HG03175 (cell line): ENCODE results near the gene TXNIP.

ENCODE experiments used
- ATAC-seq: cut with Tn5 transposase; IDR thresholded peaks from one replicate; pipeline ENCODE4 v1.9.1; 2021; ENCODE audit warnings: mild to moderate bottlenecking, moderate library complexity; ENCODE audit not compliant: unreplicated experiment

TXNIP gene

GRCh38 chr1:145986551-145986950, 9.8 kb downstream of the TXNIP start:
- ATAC-seq: no peak

- no peak for ATAC-seq
These were observed 10.6 kb downstream of the TXNIP start for GRCh38 chr1:145985502-145986439.

- no peak for ATAC-seq
These were observed 11.3 kb downstream of the TXNIP start for GRCh38 chr1:145985129-145985501.

- ATAC-seq: no peak
These were observed 12.2 kb downstream of the TXNIP start for GRCh38 chr1:145983960-145984830.

GRCh38 chr1:145983206-145983675, 13.1 kb downstream of the TXNIP start:
- ATAC-seq: no peak

GRCh38 chr1:145982010-145982723, 14.2 kb downstream of the TXNIP start:
- ATAC-seq: no peak

GRCh38 chr1:145980457-145980994, 15.9 kb downstream of the TXNIP start:
- no peak for ATAC-seq

GRCh38 chr1:145979746-145980456, 16.5 kb downstream of the TXNIP start:
- ATAC-seq: peak; percentile 4

GRCh38 chr1:145978854-145979745, 17.3 kb downstream of the TXNIP start:
- peak; percentile 93 for ATAC-seq

GRCh38 chr1:145978471-145978853, 17.9 kb downstream of the TXNIP start:
- ATAC-seq: no peak

- no peak for ATAC-seq
These were observed 18.6 kb downstream of the TXNIP start for GRCh38 chr1:145977486-145978470.

- no peak for ATAC-seq
These were observed 19.4 kb downstream of the TXNIP start for GRCh38 chr1:145977016-145977415.

GRCh38 chr1:145975216-145975615, 21.2 kb downstream of the TXNIP start:
- no peak for ATAC-seq

GRCh38 chr1:145974721-145975120, 21.7 kb downstream of the TXNIP start:
- ATAC-seq: no peak

- no peak for ATAC-seq
These were observed 23.8 kb downstream of the TXNIP start for GRCh38 chr1:145972580-145972979.

GRCh38 chr1:145967288-145967687, 29.1 kb downstream of the TXNIP start:
- no peak for ATAC-seq

GRCh38 chr1:145965119-145965744, 31.1 kb downstream of the TXNIP start:
- no peak for ATAC-seq
